HCT116 (cell line): ENCODE measurements around the gene TOR1AIP2. TPM values are rescaled to one million over a fixed set of nuclear protein-coding genes. Genes with fewer than 3 reads are reported as not detected.

Source experiments
- ATAC-seq: fragments of 200-7000 bp; cut with Tn5 transposase; 2 replicates; pipeline ENCODE4 v1.9.1; 2020; ENCODE audit warnings: mild to moderate bottlenecking, moderate library complexity
- BruUV-seq: library from RNA; stranded (reverse); fragments of 400-500 nt; replicated peaks from 2 replicates; lab custom pipeline; 2021; lab: Mats Ljungman, UMichigan
- CTCF ChIA-PET: fragments of 300-600 bp; sonication (Branson Sonifier 250); formaldehyde crosslinking; loops from one replicate; lab custom pipeline; 2021; ENCODE audit warnings: antibody characterized with exemption; lab: Charles Lee
- POLR2A ChIA-PET: fragments of 300-600, 350-600 bp; sonication (Branson Sonifier 250); formaldehyde crosslinking; loops from one replicate; lab custom pipeline; 2021; ENCODE audit warnings: antibody characterized with exemption; lab: Charles Lee
- RAD21 ChIA-PET, 2 experiments: fragments of 300-600 bp; sonication (Branson Sonifier 250); formaldehyde crosslinking; loops; one replicate each; lab custom pipeline; 2023; ENCODE audit warnings: low total read pairs in 2 of 2; ENCODE audit not compliant: uncharacterized antibody in 2 of 2, unreplicated experiment in 2 of 2, low non-redundant PET in 1 of 2; lab: Charles Lee
- DNase-seq: peaks from one replicate; pipeline ENCODE4 v3.0.0-alpha.2; 2010; ENCODE audit warnings: low read depth, low spot score
- H2AFZ ChIP-seq: fragments of 200-600 bp; shearing (Covaris generic), sonication (generic); 2 replicates; pipeline ENCODE4 v1.6.1; 2017; ENCODE audit warnings: low read depth, mixed run types, mixed read lengths, antibody characterized with exemption, low read length; ENCODE audit not compliant: poor library complexity, severe bottlenecking
- H3K27ac ChIP-seq: 2 replicates; pipeline ENCODE4 v1.5.1; 2012; ENCODE audit warnings: low read depth, low read length
- H3K27me3 ChIP-seq: fragments of 200-600 bp; sonication (generic); 2 replicates; pipeline ENCODE4 v1.6.1; 2016; ENCODE audit warnings: mixed run types, low read length, mixed read lengths; ENCODE audit not compliant: insufficient read depth
- H3K36me3 ChIP-seq, 2 experiments: fragments of 200-500 bp in 1 of 2; fragments of 200-600 bp in 1 of 2; sonication (Bioruptor generic) in 1 of 2; sonication (generic) in 1 of 2; 2 replicates each; pipeline versions ENCODE4 v1.5.1 to v1.6.1; 2014 to 2016; ENCODE audit warnings: low read length in 2 of 2, inconsistent platforms in 1 of 2, mixed read lengths in 1 of 2, mixed run types in 1 of 2; ENCODE audit not compliant: insufficient read depth in 2 of 2, control insufficient read depth in 1 of 2
- H3K4me1 ChIP-seq, 2 experiments: fragments of 200-600 bp in 1 of 2; sonication (generic) in 1 of 2; 2 replicates each; pipeline versions ENCODE4 v1.5.1 to v1.6.1; 2012 to 2017; ENCODE audit warnings: low read length in 2 of 2, inconsistent platforms in 1 of 2, mild to moderate bottlenecking in 1 of 2, mixed read lengths in 1 of 2, mixed run types in 1 of 2, moderate library complexity in 1 of 2; ENCODE audit not compliant: insufficient read depth in 2 of 2, control insufficient read depth in 1 of 2
- H3K4me2 ChIP-seq: fragments of 200-600 bp; sonication (generic); 2 replicates; pipeline ENCODE4 v1.6.1; 2017; ENCODE audit warnings: mixed run types, low read length, mixed read lengths
- H3K4me3 ChIP-seq, 2 experiments: fragments of 200-600 bp in 1 of 2; sonication (generic) in 1 of 2; replicated peaks in 1 of 2; 2 replicates each; pipeline ENCODE4 v1.5.1; 2011 to 2016; ENCODE audit warnings: low read length in 2 of 2, control low read depth in 1 of 2, low read depth in 1 of 2, mild to moderate bottlenecking in 1 of 2, mixed read lengths in 1 of 2, mixed run types in 1 of 2
- H3K79me2 ChIP-seq: fragments of 200-600 bp; sonication (generic); 2 replicates; pipeline ENCODE4 v1.6.1; 2017; ENCODE audit warnings: mild to moderate bottlenecking, mixed run types, low read length, moderate library complexity, mixed read lengths; ENCODE audit not compliant: insufficient read depth
- H3K9ac ChIP-seq: fragments of 200-600 bp; sonication (generic); 2 replicates; pipeline ENCODE4 v1.6.1; 2016; ENCODE audit warnings: low read length, mixed read lengths
- H3K9me2 ChIP-seq: fragments of 200-600 bp; sonication (generic), shearing (Covaris generic); 2 replicates; pipeline ENCODE4 v1.6.1; 2017; ENCODE audit warnings: mixed run types, mild to moderate bottlenecking, moderate library complexity; ENCODE audit not compliant: insufficient read depth
- H3K9me3 ChIP-seq, 2 experiments: fragments of 200-500 bp in 1 of 2; fragments of 200-600 bp in 1 of 2; sonication (Bioruptor generic) in 1 of 2; sonication (generic) in 1 of 2; 2 replicates each; pipeline ENCODE4 v1.6.1; 2014 to 2017; ENCODE audit warnings: low read length in 2 of 2, mixed read lengths in 2 of 2, inconsistent platforms in 1 of 2, low read depth in 1 of 2, mild to moderate bottlenecking in 1 of 2, mixed run types in 1 of 2, moderate library complexity in 1 of 2; ENCODE audit not compliant: control insufficient read depth in 1 of 2, insufficient read depth in 1 of 2
- H4K20me1 ChIP-seq: fragments of 200-600 bp; sonication (generic), shearing (Covaris generic); 2 replicates; pipeline ENCODE4 v1.6.1; 2017; ENCODE audit warnings: mixed run types, mild to moderate bottlenecking, moderate library complexity; ENCODE audit not compliant: insufficient read depth
- CBX3 ChIP-seq: IDR thresholded peaks from 2 replicates; pipeline ENCODE4 v1.6.1; 2012; ENCODE audit warnings: low read depth
- CEBPB ChIP-seq: IDR thresholded peaks from 2 replicates; pipeline ENCODE4 v1.6.1; 2012; ENCODE audit warnings: low read depth
- CTCF ChIP-seq, 3 experiments: fragments of 200-600 bp in 1 of 3; sonication (generic) in 1 of 3; IDR thresholded peaks in 2 of 3; conservative IDR thresholded peaks in 1 of 3; 2 replicates each; pipeline ENCODE4 v1.5.1; 2012 to 2017; ENCODE audit warnings: low read depth in 2 of 3, low read length in 2 of 3, antibody characterized with exemption in 1 of 3, borderline replicate concordance in 1 of 3, control low read depth in 1 of 3, mild to moderate bottlenecking in 1 of 3, mixed read lengths in 1 of 3, mixed run types in 1 of 3, moderate library complexity in 1 of 3; ENCODE audit not compliant: insufficient read depth in 1 of 3
- EGR1 ChIP-seq: IDR thresholded peaks from 2 replicates; pipeline ENCODE4 v1.6.1; 2012; ENCODE audit warnings: low read depth
- ELF1 ChIP-seq: IDR thresholded peaks from 2 replicates; pipeline ENCODE4 v1.6.1; 2012; ENCODE audit warnings: low read depth, borderline replicate concordance
- EZH2 ChIP-seq: fragments of 200-600 bp; sonication (generic); IDR thresholded peaks from 2 replicates; pipeline ENCODE4 v1.6.1; 2017; ENCODE audit warnings: antibody characterized with exemption, mixed run types
- EZH2phosphoT487 ChIP-seq: fragments of 200-600 bp; IDR thresholded peaks from 2 replicates; pipeline ENCODE4 v1.6.1; 2018; ENCODE audit warnings: antibody characterized with exemption, borderline replicate concordance
- POLR2A ChIP-seq: IDR thresholded peaks from 2 replicates; pipeline ENCODE4 v1.7.0; 2011; ENCODE audit warnings: borderline replicate concordance; ENCODE audit not compliant: insufficient read depth, insufficient read length; ENCODE audit errors: extremely low read depth
- RAD21 ChIP-seq: IDR thresholded peaks from 2 replicates; pipeline ENCODE4 v1.6.1; 2012; ENCODE audit warnings: low read depth, mild to moderate bottlenecking
- SIN3A ChIP-seq: IDR thresholded peaks from 2 replicates; pipeline ENCODE4 v1.6.1; 2012; ENCODE audit warnings: low read depth
- SRF ChIP-seq: IDR thresholded peaks from 2 replicates; pipeline ENCODE4 v1.6.1; 2012; ENCODE audit warnings: low read depth
- TCF7L2 ChIP-seq: IDR thresholded peaks from 2 replicates; pipeline ENCODE4 v1.7.0; 2011; ENCODE audit warnings: borderline replicate concordance, inconsistent platforms; ENCODE audit not compliant: insufficient read depth, insufficient read length; ENCODE audit errors: extremely low read depth
- YY1 ChIP-seq: IDR thresholded peaks from 2 replicates; pipeline ENCODE4 v1.6.1; 2011; ENCODE audit warnings: low read length, low read depth, moderate library complexity, mild to moderate bottlenecking; ENCODE audit not compliant: insufficient replicate concordance; ENCODE audit errors: extremely low read depth
- ZFX ChIP-seq: fragments of 450-650 bp; IDR thresholded peaks from 2 replicates; pipeline ENCODE4 v1.6.1; 2017
- ZNF274 ChIP-seq: fragments of 200-500 bp; sonication (Bioruptor generic); IDR thresholded peaks from 2 replicates; pipeline ENCODE4 v1.6.1; 2014; ENCODE audit warnings: mild to moderate bottlenecking, low read depth, low read length, inconsistent platforms
- intact Hi-C: fragments of 100-400 bp; cut with micrococcal nuclease; formaldehyde crosslinking; loops from 2 replicates; pipeline ENCODE4 v1.10.0; 2022
- total RNA-seq: library from RNA; stranded (reverse); gene quantifications from one replicate; pipeline ENCODE4 v1.2.1, GENCODE V29; 2021; ENCODE audit not compliant: unreplicated experiment

TOR1AIP2 gene
- total RNA-seq, 1 experiment from 2014 or later = 106 TPM

DNA sequence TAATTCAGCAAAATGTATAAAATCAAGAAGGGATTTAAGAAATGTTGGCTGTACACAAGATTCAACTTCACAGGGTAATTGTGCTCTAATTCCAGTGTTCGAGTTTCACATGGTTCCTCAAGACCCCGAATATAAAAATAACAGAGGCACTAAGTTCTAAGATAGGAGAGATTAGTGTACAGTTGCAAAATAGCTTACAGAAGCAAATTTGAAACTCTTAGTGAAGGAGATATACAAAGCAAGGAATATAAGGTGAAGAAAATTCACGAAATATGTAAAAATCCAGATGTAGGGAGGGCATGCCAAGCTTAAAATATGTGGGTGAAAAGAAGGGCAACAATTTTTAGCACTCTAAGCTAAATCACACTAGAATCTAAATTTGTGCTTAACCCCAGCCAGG lies 29.4 kb downstream of the TOR1AIP2 start:
- Histone ChIP-seq H3K9ac (no peak overlapping the region), H3K4me3 (no peak overlapping the region), H3K9me2 (no peaks in the 10 kb centered on the region), H3K79me2 (no peaks in the 10 kb centered on the region; the same call in 1 of the 2 replicates), H3K4me1 (peaks cover 0 to 8% of the 10 kb centered on the region in 2 experiments; a peak in 2 of 4 replicates), H3K9me3 (no peaks in the 10 kb centered on the region), H3K4me2 (no peak overlapping the region), H2AFZ (no peak overlapping the region), H3K27me3 (no peaks in the 10 kb centered on the region), H3K27ac (no peak overlapping the region), H3K36me3 (peaks cover 14 to 39% of the 10 kb centered on the region in 2 experiments; a peak in 3 of 4 replicates), H4K20me1 (no peaks in the 10 kb centered on the region)
- ATAC-seq = no peak
- CTCF ChIA-PET = no interaction called here
- no peak for TF ChIP-seq RAD21
- no peak for TF ChIP-seq SIN3A
- POLR2A ChIA-PET = no interaction called here
- no peak for DNase-seq
- intact Hi-C loops = no loop called here
- RAD21 ChIA-PET = no interaction called here
- BruUV-seq = no TSS peak

DNA sequence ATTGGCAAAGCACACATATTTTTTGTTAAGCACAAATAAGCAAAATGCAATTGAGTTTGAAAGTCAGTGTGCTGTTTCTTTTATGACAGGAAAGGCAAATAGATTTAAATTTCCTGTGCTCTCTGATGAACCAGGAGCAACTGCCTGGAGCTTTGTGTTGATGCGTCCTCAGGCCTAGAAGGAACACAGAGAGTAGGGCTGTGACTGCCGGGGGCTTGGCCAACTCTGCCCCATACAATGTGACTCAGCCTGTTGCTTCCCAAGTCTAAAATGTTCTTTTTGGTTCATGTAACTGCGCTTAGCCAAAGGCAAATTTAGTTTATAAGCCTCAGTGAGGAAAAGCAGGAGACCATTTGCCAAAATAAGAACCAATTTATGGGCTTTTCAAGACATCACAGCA lies 37.5 kb downstream of the TOR1AIP2 start:
- TF ChIP-seq TCF7L2 = no peak
- TF ChIP-seq POLR2A = no peak
- TF ChIP-seq CBX3 = no peak
- TF ChIP-seq RAD21 = no peak
- no peak for TF ChIP-seq EZH2phosphoT487
- TF ChIP-seq EZH2 = no peak
- TF ChIP-seq EGR1 = no peak
- no peak for TF ChIP-seq ZFX
- no peak for TF ChIP-seq ELF1
- TF ChIP-seq CTCF (IDR thresholded peaks at IDR 0.05 in 2 of 3, conservative IDR thresholded peaks at IDR 0.05 in 1 of 3; ENCODE audit: borderline replicate concordance in 1 of 3, insufficient read depth in 1 of 3, low read depth in 2 of 3, low read length in 2 of 3) = no peak
- no peak for TF ChIP-seq YY1
- TF ChIP-seq CEBPB = no peak
- TF ChIP-seq SIN3A = no peak
- TF ChIP-seq ZNF274 = no peak
- TF ChIP-seq SRF = no peak
- CTCF ChIA-PET = no interaction called here
- ATAC-seq = no peak

More for the DNA sequence above, 37.5 kb downstream of the TOR1AIP2 start:
- intact Hi-C loops = no loop called here
- Histone ChIP-seq H3K27ac (no peak overlapping the region), H4K20me1 (no peaks in the 10 kb centered on the region), H3K9me2 (no peaks in the 10 kb centered on the region), H2AFZ (no peak overlapping the region), H3K9me3 (no peaks in the 10 kb centered on the region), H3K79me2 (no peaks in the 10 kb centered on the region; the same call in 1 of the 2 replicates), H3K4me1 (no peaks in the 10 kb centered on the region), H3K4me2 (no peak overlapping the region), H3K36me3 (peaks cover 0 to 2% of the 10 kb centered on the region in 2 experiments; a peak in 2 of 4 replicates), H3K9ac (no peak overlapping the region), H3K4me3 (no peak overlapping the region), H3K27me3 (no peaks in the 10 kb centered on the region)
- RAD21 ChIA-PET = no interaction called here
- no peak for DNase-seq
- no TSS peak for BruUV-seq
- POLR2A ChIA-PET = no interaction called here
